H1 (cell line): ENCODE measurements around the gene EIF1B. TPM values are rescaled to one million over a fixed set of nuclear protein-coding genes. Genes with fewer than 3 reads are reported as not detected.

Source experiments
- CTCF ChIA-PET: fragments of 300-600 bp; sonication (Branson Sonifier 250); formaldehyde crosslinking; loops from one replicate; lab custom pipeline; 2021; ENCODE audit not compliant: partially characterized antibody; lab: Charles Lee
- POLR2A ChIA-PET: fragments of 300-600 bp; sonication (Branson Sonifier 250); formaldehyde crosslinking; loops from one replicate; lab custom pipeline; 2021; ENCODE audit warnings: inconsistent platforms; ENCODE audit not compliant: partially characterized antibody; lab: Charles Lee
- DNase-seq, 2 experiments: peaks; one replicate each; pipeline versions ENCODE4 v3.0.0 to v3.0.0-alpha.2; 2010 to 2022; ENCODE audit warnings: low spot score in 2 of 2, low read depth in 1 of 2, mixed read lengths in 1 of 2
- FAIRE-seq: peaks from 2 replicates; lab custom pipeline; 2011; peaks lifted over from hg19 to GRCh38; lab: Jason Lieb, UNC
- H2AFZ ChIP-seq: 2 replicates; pipeline ENCODE4 v1.8.1; 2012; ENCODE audit warnings: low read length, inconsistent platforms
- H2AK5ac ChIP-seq: 2 replicates; pipeline ENCODE4 v1.6.1; 2013; ENCODE audit warnings: low read depth, low read length
- H2BK120ac ChIP-seq: replicated peaks from 2 replicates; pipeline ENCODE3; 2013; ENCODE audit warnings: low read depth, low read length, inconsistent platforms
- H2BK12ac ChIP-seq: 2 replicates; pipeline ENCODE4 v1.6.1; 2013; ENCODE audit warnings: low read depth, low read length
- H2BK15ac ChIP-seq: 2 replicates; pipeline ENCODE4 v1.6.1; 2013; ENCODE audit warnings: low read length
- H2BK20ac ChIP-seq: 2 replicates; pipeline ENCODE4 v1.6.1; 2013; ENCODE audit warnings: low read length
- H2BK5ac ChIP-seq: 2 replicates; pipeline ENCODE4 v1.6.1; 2013; ENCODE audit warnings: low read depth, low read length
- H3K14ac ChIP-seq: 2 replicates; pipeline ENCODE4 v1.6.1; 2013; ENCODE audit warnings: inconsistent platforms; ENCODE audit not compliant: insufficient read length
- H3K18ac ChIP-seq: 2 replicates; pipeline ENCODE4 v1.6.1; 2013; ENCODE audit warnings: low read length; ENCODE audit errors: extremely low read depth
- H3K23ac ChIP-seq: 2 replicates; pipeline ENCODE4 v1.6.1; 2013; ENCODE audit warnings: inconsistent platforms; ENCODE audit not compliant: insufficient read length
- H3K23me2 ChIP-seq: 2 replicates; pipeline ENCODE4 v1.6.1; 2013; ENCODE audit warnings: low read depth, low read length
- H3K27ac ChIP-seq: 2 replicates; pipeline ENCODE4 v1.6.1; 2011; ENCODE audit warnings: low read depth, low read length, inconsistent platforms
- H3K27me3 ChIP-seq, 4 experiments: replicated peaks in 1 of 4; 1 replicate in 1 of 4; 2 replicates in 3 of 4; pipeline versions ENCODE4 v1.6.1 to v1.8.1; 2011 to 2013; ENCODE audit warnings: low read length in 3 of 4, mild to moderate bottlenecking in 3 of 4, inconsistent platforms in 2 of 4, mixed read lengths in 2 of 4, moderate library complexity in 1 of 4; ENCODE audit not compliant: control insufficient read depth in 3 of 4, insufficient read depth in 3 of 4; ENCODE audit errors: extremely low read depth in 1 of 4
- H3K36me3 ChIP-seq, 4 experiments: 2 replicates each; pipeline versions ENCODE4 v1.6.1 to v1.8.1; 2011 to 2013; ENCODE audit warnings: mild to moderate bottlenecking in 4 of 4, low read length in 3 of 4, moderate library complexity in 2 of 4, control low read depth in 1 of 4, inconsistent platforms in 1 of 4; ENCODE audit not compliant: insufficient read depth in 4 of 4, control insufficient read depth in 2 of 4
- H3K4ac ChIP-seq: replicated peaks from 2 replicates; pipeline ENCODE3; 2013; ENCODE audit warnings: low read length, low read depth, mixed read lengths, inconsistent platforms; ENCODE audit not compliant: insufficient read length
- H3K4me1 ChIP-seq, 4 experiments: replicated peaks in 1 of 4; 1 replicate in 1 of 4; 2 replicates in 3 of 4; pipeline versions ENCODE4 v1.6.1 to v1.8.1; 2011 to 2013; ENCODE audit warnings: low read length in 3 of 4, inconsistent platforms in 2 of 4, mixed read lengths in 1 of 4; ENCODE audit not compliant: insufficient read depth in 4 of 4, control insufficient read depth in 3 of 4
- H3K4me2 ChIP-seq, 2 experiments: 2 replicates each; pipeline versions ENCODE4 v1.6.1 to v1.8.1; 2011 to 2013; ENCODE audit warnings: low read depth in 2 of 2, low read length in 2 of 2, control low read depth in 1 of 2, inconsistent platforms in 1 of 2, mild to moderate bottlenecking in 1 of 2; ENCODE audit not compliant: insufficient read depth in 1 of 2
- H3K4me3 ChIP-seq, 4 experiments: fragments of 200-600, 300-600 bp in 1 of 4; sonication (generic), shearing (Covaris generic), sonication (Bioruptor Twin) in 1 of 4; 2 replicates each; pipeline versions ENCODE4 v1.5.1 to v1.8.1; 2011 to 2016; ENCODE audit warnings: low read length in 4 of 4, low read depth in 3 of 4, control low read depth in 2 of 4, inconsistent platforms in 2 of 4, mild to moderate bottlenecking in 2 of 4, mixed read lengths in 1 of 4, moderate library complexity in 1 of 4; ENCODE audit not compliant: insufficient read depth in 2 of 4; ENCODE audit errors: extremely low read depth in 1 of 4
- H3K56ac ChIP-seq: replicated peaks from 2 replicates; pipeline ENCODE3; 2013; ENCODE audit warnings: low read depth, mild to moderate bottlenecking, mixed read lengths, low read length, inconsistent platforms; ENCODE audit not compliant: insufficient read length
- H3K79me1 ChIP-seq: 2 replicates; pipeline ENCODE4 v1.6.1; 2013; ENCODE audit warnings: low read depth, low read length, control low read depth
- H3K79me2 ChIP-seq, 2 experiments: 2 replicates each; pipeline versions ENCODE4 v1.6.1 to v1.8.1; 2012 to 2013; ENCODE audit warnings: low read length in 2 of 2, mild to moderate bottlenecking in 2 of 2, inconsistent platforms in 1 of 2; ENCODE audit not compliant: insufficient read depth in 2 of 2, control insufficient read depth in 1 of 2
- H3K9ac ChIP-seq, 4 experiments: replicated peaks in 1 of 4; 1 replicate in 1 of 4; 2 replicates in 3 of 4; pipeline versions ENCODE4 v1.6.1 to v1.8.1; 2011 to 2013; ENCODE audit warnings: low read depth in 3 of 4, low read length in 3 of 4, control low read depth in 2 of 4, mild to moderate bottlenecking in 2 of 4, moderate library complexity in 2 of 4, inconsistent platforms in 1 of 4; ENCODE audit errors: extremely low read depth in 1 of 4
- H3K9me3 ChIP-seq, 2 experiments: 2 replicates each; pipeline versions ENCODE4 v1.6.1 to v1.8.1; 2012 to 2013; ENCODE audit warnings: mild to moderate bottlenecking in 2 of 2, moderate library complexity in 2 of 2, control low read depth in 1 of 2, inconsistent platforms in 1 of 2, low read depth in 1 of 2, low read length in 1 of 2, mixed read lengths in 1 of 2; ENCODE audit not compliant: insufficient read depth in 2 of 2
- H4K20me1 ChIP-seq, 2 experiments: replicated peaks in 1 of 2; 2 replicates each; pipeline versions ENCODE3 to v1.8.1; 2011 to 2013; ENCODE audit warnings: inconsistent platforms in 2 of 2, low read length in 2 of 2, mild to moderate bottlenecking in 1 of 2; ENCODE audit not compliant: insufficient read depth in 2 of 2, control insufficient read depth in 1 of 2
- H4K5ac ChIP-seq: 2 replicates; pipeline ENCODE4 v1.6.1; 2013; ENCODE audit warnings: low read length, low read depth, mixed read lengths, inconsistent platforms; ENCODE audit not compliant: insufficient read length
- H4K8ac ChIP-seq: 2 replicates; pipeline ENCODE4 v1.8.0; 2013; ENCODE audit warnings: mild to moderate bottlenecking, moderate library complexity, low read length, inconsistent platforms; ENCODE audit not compliant: insufficient read depth; ENCODE audit errors: extremely low read depth
- H4K91ac ChIP-seq: replicated peaks from 2 replicates; pipeline ENCODE3; 2013; ENCODE audit warnings: low read length, mixed read lengths, inconsistent platforms; ENCODE audit not compliant: insufficient read length
- BCL11A ChIP-seq, 2 experiments: IDR thresholded peaks; one replicate each; pipeline ENCODE4 v1.6.1; 2011; ENCODE audit warnings: low read depth in 2 of 2, low read length in 2 of 2, mild to moderate bottlenecking in 2 of 2
- CHD1 ChIP-seq: IDR thresholded peaks from 2 replicates; pipeline ENCODE4 v1.6.1; 2012; ENCODE audit warnings: low read depth, low read length, improper control_type of control experiment
- CTCF ChIP-seq, 3 experiments: IDR thresholded peaks; 1 replicate in 2 of 3; 2 replicates in 1 of 3; pipeline versions ENCODE4 v1.5.1 to v1.6.1; 2011; ENCODE audit warnings: low read length in 3 of 3, mild to moderate bottlenecking in 3 of 3, inconsistent platforms in 2 of 3, low read depth in 1 of 3, moderate library complexity in 1 of 3; ENCODE audit not compliant: insufficient read depth in 1 of 3; ENCODE audit errors: control extremely low read depth in 1 of 3
- HDAC2 ChIP-seq, 2 experiments: fragments of 300-600 bp in 1 of 2; sonication (generic) in 1 of 2; IDR thresholded peaks; 2 replicates each; pipeline ENCODE4 v1.6.1; 2011 to 2012; ENCODE audit warnings: low read depth in 2 of 2, low read length in 2 of 2, mild to moderate bottlenecking in 2 of 2, moderate library complexity in 2 of 2, borderline replicate concordance in 1 of 2, inconsistent platforms in 1 of 2
- KDM4A ChIP-seq: IDR thresholded peaks from one replicate; pipeline ENCODE4 v1.7.1; 2012; ENCODE audit warnings: low read depth, mild to moderate bottlenecking, moderate library complexity, low read length, inconsistent platforms; ENCODE audit not compliant: severe bottlenecking
- PHF8 ChIP-seq: fragments of 200-600 bp; sonication (generic); conservative IDR thresholded peaks from 2 replicates; pipeline ENCODE4 v1.7.1; 2012; ENCODE audit warnings: low read depth, mild to moderate bottlenecking, inconsistent platforms, low read length, moderate library complexity
- SAP30 ChIP-seq: fragments of 300-600 bp; sonication (generic); IDR thresholded peaks from 2 replicates; pipeline ENCODE4 v1.7.1; 2012; ENCODE audit warnings: low read length, moderate library complexity, mild to moderate bottlenecking, inconsistent platforms; ENCODE audit not compliant: insufficient read depth, insufficient replicate concordance
- SIN3A ChIP-seq, 2 experiments: IDR thresholded peaks in 1 of 2; conservative IDR thresholded peaks in 1 of 2; 2 replicates each; pipeline ENCODE4 v1.6.1; 2011 to 2012; ENCODE audit warnings: low read length in 2 of 2, improper control_type of control experiment in 1 of 2, low read depth in 1 of 2, mild to moderate bottlenecking in 1 of 2
- WGBS, 2 experiments: shearing (Covaris generic) in 1 of 2; methylation state at CpG; one replicate each; pipeline versions ENCODE4 v1.1.6 to v1.1.7; 2013 to 2015; ENCODE audit warnings: low lambda C conversion rate in 2 of 2, mixed read lengths in 2 of 2, inconsistent platforms in 1 of 2, low coverage in 1 of 2, missing lambda C conversion rate in 1 of 2; ENCODE audit not compliant: insufficient replicate concordance in 2 of 2, insufficient coverage in 1 of 2, insufficient read length in 1 of 2; ENCODE audit errors: extremely low coverage in 1 of 2, missing lambda C conversion rate in 1 of 2; 5-methylcytosine and 5-hydroxymethylcytosine counted together
- polyA plus RNA-seq, 7 experiments: library from polyadenylated mRNA; depleted of rRNA in 3 of 7; stranded (reverse) in 5 of 7; unstranded in 2 of 7; fragments of >200 nt in 5 of 7; fragments of 200-250 nt in 2 of 7; gene quantifications; 1 replicate in 5 of 7; 2 replicates in 1 of 7; 4 replicates in 1 of 7; pipeline versions ENCODE4 v1.2.1 to v1.2.3, GENCODE V29; 2011 to 2013; ENCODE audit warnings: missing spikeins in 2 of 7, mixed read lengths in 2 of 7
- total RNA-seq: library from RNA; stranded (reverse); fragmentation: NEBNext Ultra II Directional; extraction: Animal tissue kit (Norgen Biotek cat#: 25700); gene quantifications from 2 replicates; pipeline ENCODE4 v1.2.1, GENCODE V29; 2021

Gene EIF1B
- total and polyA plus RNA-seq, 2 of the 8 experiments (the other 6 are each of a cell fraction or from before 2014, with no cell fraction given): 42.4 to 115 TPM

DNA sequence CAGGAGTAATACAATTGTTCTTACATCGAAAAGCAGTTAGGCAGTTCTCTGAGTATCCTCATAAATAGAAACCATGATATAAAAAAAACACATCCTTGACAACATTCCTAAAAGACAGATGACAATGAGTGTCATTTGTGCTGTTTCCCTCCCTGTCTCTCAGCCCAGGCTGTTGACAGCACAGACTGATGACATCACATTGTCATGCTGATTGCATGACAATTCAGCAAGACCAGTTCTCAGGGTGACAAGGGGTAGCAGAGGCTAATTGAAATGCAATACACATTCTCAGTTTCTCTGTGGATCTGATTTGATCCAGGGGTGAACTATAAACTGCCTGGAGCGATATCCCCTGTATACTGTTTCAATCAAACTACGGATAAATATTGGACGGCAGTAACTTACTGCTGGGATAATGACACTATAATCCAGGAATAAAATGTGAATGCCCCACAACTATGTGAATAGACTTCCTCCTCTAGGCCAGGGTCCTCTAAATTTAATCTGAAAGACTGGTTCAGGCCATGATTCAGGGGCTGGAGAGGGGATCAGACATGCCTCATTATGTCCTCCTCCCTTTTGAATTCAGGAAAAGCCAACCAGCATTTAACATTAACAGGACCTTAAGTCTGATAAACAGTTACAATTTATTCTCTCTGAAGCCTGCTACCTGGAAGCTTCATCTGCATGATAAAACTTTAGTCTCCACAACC, 16.7 kb upstream of the EIF1B start:
- peak; percentile 98 for FAIRE-seq
- Histone ChIP-seq H2BK20ac (no peak overlapping the region), H3K23ac (no peak overlapping the region), H3K23me2 (no peaks in the 10 kb centered on the region), H3K14ac (no peak overlapping the region), H3K27ac (0 out of 2 replicates have a peak overlapping the region, but pooled peaks have one; percentile 33), H3K4me1 (peaks cover 2 to 11% (median 6%) of the 10 kb centered on the region in 4 experiments; a peak in 6 of 7 replicates), H3K27me3 (no peaks in the 10 kb centered on the region), H4K5ac (no peak overlapping the region), H3K9ac (no peak overlapping the region), H2BK120ac (no peak overlapping the region), H3K56ac (no peak overlapping the region), H4K20me1 (no peaks in the 10 kb centered on the region), H3K36me3 (no peaks in the 10 kb centered on the region), H3K9me3 (no peaks in the 10 kb centered on the region), H2BK5ac (0 out of 2 replicates have a peak overlapping the region, but pooled peaks have one; percentile 37), H3K18ac (no peak overlapping the region), H3K4me2 (peak overlapping the region; percentile 33 to 43), H2AFZ (no peak overlapping the region), H2BK15ac (no peak overlapping the region), H3K79me1 (no peaks in the 10 kb centered on the region), H2BK12ac (no peak overlapping the region; the same call in 1 of the 2 replicates), H3K4ac (no peak overlapping the region), H2AK5ac (no peak overlapping the region), H3K4me3 (peak overlapping the region in 1 of 4 experiments; percentile 23; a peak in 1 of 8 replicates), H3K79me2 (no peaks in the 10 kb centered on the region), H4K8ac (no peak overlapping the region), H4K91ac (no peak overlapping the region)
- WGBS, 2 experiments: 63% methylated on average over 4 of the region's 4 CpGs; no CpG with 5 or more reads in 1 of the 2 experiments
- POLR2A ChIA-PET: no interaction called here
- DNase-seq: no peak
- CTCF ChIA-PET: interaction anchor here (0.9 to 1.0 kb wide), 2 partner anchors 27 to 52 kb away, joined by 3 read pairs; no protein-coding TSS in a partner anchor
- TF ChIP-seq CHD1 (no peak), SIN3A (conservative IDR thresholded peaks at IDR 0.05 in 1 of 2, IDR thresholded peaks at IDR 0.05 in 1 of 2; ENCODE audit: low read depth in 1 of 2, low read length in 2 of 2) (peak; percentile 28 to 87; a peak in 2 of 4 replicates), CTCF (IDR thresholded peaks at IDR 0.05; ENCODE audit: control extremely low read depth in 1 of 3, insufficient read depth in 1 of 3, low read depth in 1 of 3, low read length in 3 of 3) (no peak), BCL11A (IDR thresholded peaks at IDR 0.05; ENCODE audit: low read depth in 2 of 2, low read length in 2 of 2) (peak in 1 of 2 experiments; percentile 23), PHF8 (no peak), HDAC2 (IDR thresholded peaks at IDR 0.05; ENCODE audit: borderline replicate concordance in 1 of 2, low read depth in 2 of 2, low read length in 2 of 2) (no peak), KDM4A (no peak), SAP30 (no peak)
